ENCODE data around the gene SOCS1. TPM values are rescaled to one million over a fixed set of nuclear protein-coding genes. Genes with fewer than 3 reads are reported as not detected.
A peak's percentile ranks its signal among the peaks of the same experiment; 100 is the strongest.

Gene SOCS1
- total and polyA plus RNA-seq, 2 of the 8 experiments (the other 6 are each of a cell fraction or from before 2014, with no cell fraction given) = 21.0 to 48.9 TPM

DNA sequence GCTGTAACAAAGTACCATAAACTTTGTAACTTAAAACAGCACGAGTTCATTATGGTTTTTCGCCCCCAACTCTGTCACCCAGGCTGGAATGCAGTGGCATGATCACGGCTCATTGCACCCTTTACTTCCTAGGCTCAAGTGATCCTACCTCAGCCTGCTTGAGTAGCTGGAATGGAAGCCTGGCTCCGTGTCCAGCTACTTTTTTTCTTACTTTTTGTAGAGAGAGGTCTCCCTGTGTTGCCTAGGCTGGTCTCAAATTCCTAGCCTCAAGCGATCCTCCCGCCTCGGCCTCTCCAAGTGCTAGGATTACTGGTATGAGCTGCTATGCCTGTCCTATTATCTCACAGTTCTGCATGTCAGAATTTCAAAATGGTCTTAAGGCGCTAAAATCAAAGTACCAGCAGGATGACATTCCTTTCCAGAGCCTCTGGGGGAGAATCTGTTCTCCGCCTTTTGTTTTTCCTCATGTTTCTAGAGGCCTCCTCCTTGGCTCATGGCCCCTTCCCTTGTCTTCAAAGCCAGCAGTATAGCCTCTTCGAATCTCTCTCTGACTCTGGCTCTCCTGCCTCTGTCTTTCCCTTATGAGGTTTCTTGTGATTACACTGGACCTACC lies 35.2 kb upstream of the SOCS1 start:
- Histone ChIP-seq H3K36me3 (ENCODE audit: control insufficient read depth in 2 of 4, insufficient read depth in 4 of 4, low read length in 3 of 4) (no peaks in the 10 kb centered on the region), H3K23ac (ENCODE audit: insufficient read length) (no peak overlapping the region), H4K8ac (ENCODE audit: extremely low read depth, insufficient read depth, low read length) (no peak overlapping the region), H4K20me1 (replicated peaks in 1 of 2; ENCODE audit: control insufficient read depth in 1 of 2, insufficient read depth in 2 of 2, low read length in 2 of 2) (no peaks in the 10 kb centered on the region), H3K79me1 (ENCODE audit: low read depth, low read length) (no peaks in the 10 kb centered on the region), H3K4me1 (replicated peaks in 1 of 4; ENCODE audit: control insufficient read depth in 3 of 4, insufficient read depth in 4 of 4, low read length in 3 of 4) (peaks cover 0 to 3% (median under 1%) of the 10 kb centered on the region in 4 experiments; a peak in 5 of 7 replicates), H2BK12ac (ENCODE audit: low read depth, low read length) (peak overlapping the region; percentile 97; the same call in 1 of the 2 replicates), H3K9me3 (ENCODE audit: insufficient read depth in 2 of 2, low read depth in 1 of 2, low read length in 1 of 2) (no peaks in the 10 kb centered on the region; a peak in 1 of 4 replicates), H3K14ac (ENCODE audit: insufficient read length) (no peak overlapping the region), H2BK15ac (ENCODE audit: low read length) (no peak overlapping the region), H3K23me2 (ENCODE audit: low read depth, low read length) (no peaks in the 10 kb centered on the region), H3K27me3 (replicated peaks in 1 of 4; ENCODE audit: control insufficient read depth in 3 of 4, extremely low read depth in 1 of 4, insufficient read depth in 3 of 4, low read length in 3 of 4) (peaks cover 0 to 2% (median 1%) of the 10 kb centered on the region in 4 experiments; a peak in 1 of 7 replicates), H4K5ac (ENCODE audit: insufficient read length, low read depth, low read length) (no peak overlapping the region), H2AFZ (ENCODE audit: low read length) (no peak overlapping the region), H2BK20ac (ENCODE audit: low read length) (peak overlapping the region; percentile 90; the same call in 1 of the 2 replicates), H3K79me2 (ENCODE audit: control insufficient read depth in 1 of 2, insufficient read depth in 2 of 2, low read length in 2 of 2) (no peaks in the 10 kb centered on the region), H4K91ac (replicated peaks; ENCODE audit: insufficient read length, low read length) (no peak overlapping the region), H3K4me3 (ENCODE audit: extremely low read depth in 1 of 4, insufficient read depth in 2 of 4, low read depth in 3 of 4, low read length in 4 of 4) (no peak overlapping the region), H3K27ac (ENCODE audit: low read depth, low read length) (no peak overlapping the region), H3K4ac (replicated peaks; ENCODE audit: insufficient read length, low read depth, low read length) (no peak overlapping the region), H3K9ac (replicated peaks in 1 of 4; ENCODE audit: extremely low read depth in 1 of 4, low read depth in 3 of 4, low read length in 3 of 4) (0 out of 7 replicates have a peak overlapping the region, but pooled peaks of 1 of the 4 experiments have one; percentile 7), H3K56ac (replicated peaks; ENCODE audit: insufficient read length, low read depth, low read length) (no peak overlapping the region), H2BK5ac (ENCODE audit: low read depth, low read length) (peak overlapping the region; percentile 87; the same call in 1 of the 2 replicates), H3K18ac (ENCODE audit: extremely low read depth, low read length) (no peak overlapping the region), H2BK120ac (replicated peaks; ENCODE audit: low read depth, low read length) (no peak overlapping the region), H2AK5ac (ENCODE audit: low read depth, low read length) (no peak overlapping the region; the same call in 1 of the 2 replicates), H3K4me2 (ENCODE audit: insufficient read depth in 1 of 2, low read depth in 2 of 2, low read length in 2 of 2) (peak overlapping the region in 1 of 2 experiments; percentile 10; a peak in 1 of 4 replicates)
- 70% methylated on average over 10 of the region's 10 CpGs; no CpG with 5 or more reads in 1 of the 2 experiments for WGBS, 2 experiments (ENCODE audit: extremely low coverage in 1 of 2, insufficient coverage in 1 of 2, insufficient read length in 1 of 2, insufficient replicate concordance in 2 of 2, low coverage in 1 of 2, low lambda C conversion rate in 2 of 2, missing lambda C conversion rate in 1 of 2)
- TF ChIP-seq TEAD4 (IDR thresholded peaks at IDR 0.05; ENCODE audit: low read depth, low read length) = no peak
- TF ChIP-seq, protein P1, sequence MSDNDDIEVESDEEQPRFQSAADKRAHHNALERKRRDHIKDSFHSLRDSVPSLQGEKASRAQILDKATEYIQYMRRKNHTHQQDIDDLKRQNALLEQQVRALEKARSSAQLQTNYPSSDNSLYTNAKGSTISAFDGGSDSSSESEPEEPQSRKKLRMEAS (IDR thresholded peaks at IDR 0.05) = 0 out of 2 replicates have a peak, but pooled peaks have one; percentile 13
- FAIRE-seq = no peak
- DNase-seq (ENCODE audit: low read depth in 1 of 2, low spot score in 2 of 2) = no peak
- CTCF ChIA-PET (ENCODE audit: partially characterized antibody) = interaction anchor here (2.4 kb wide), 1 partner anchor 35 kb away, joined by 7 read pairs; the partner anchor contains the start of gene SOCS1
- POLR2A ChIA-PET (ENCODE audit: partially characterized antibody) = interaction anchor here (1.8 to 2.1 kb wide), 3 partner anchors 8 to 35 kb away, joined by 5 to 9 read pairs (median 5); partner anchors contain the start of gene SOCS1

Data from H1 (cell line).